GM19463 (cell line): ENCODE data around the gene RHEB.

ENCODE experiments used
- ATAC-seq: cut with Tn5 transposase; IDR thresholded peaks from one replicate; pipeline ENCODE4 v1.9.1; 2021; ENCODE audit warnings: mild to moderate bottlenecking, moderate library complexity; ENCODE audit not compliant: unreplicated experiment

RHEB gene

DNA sequence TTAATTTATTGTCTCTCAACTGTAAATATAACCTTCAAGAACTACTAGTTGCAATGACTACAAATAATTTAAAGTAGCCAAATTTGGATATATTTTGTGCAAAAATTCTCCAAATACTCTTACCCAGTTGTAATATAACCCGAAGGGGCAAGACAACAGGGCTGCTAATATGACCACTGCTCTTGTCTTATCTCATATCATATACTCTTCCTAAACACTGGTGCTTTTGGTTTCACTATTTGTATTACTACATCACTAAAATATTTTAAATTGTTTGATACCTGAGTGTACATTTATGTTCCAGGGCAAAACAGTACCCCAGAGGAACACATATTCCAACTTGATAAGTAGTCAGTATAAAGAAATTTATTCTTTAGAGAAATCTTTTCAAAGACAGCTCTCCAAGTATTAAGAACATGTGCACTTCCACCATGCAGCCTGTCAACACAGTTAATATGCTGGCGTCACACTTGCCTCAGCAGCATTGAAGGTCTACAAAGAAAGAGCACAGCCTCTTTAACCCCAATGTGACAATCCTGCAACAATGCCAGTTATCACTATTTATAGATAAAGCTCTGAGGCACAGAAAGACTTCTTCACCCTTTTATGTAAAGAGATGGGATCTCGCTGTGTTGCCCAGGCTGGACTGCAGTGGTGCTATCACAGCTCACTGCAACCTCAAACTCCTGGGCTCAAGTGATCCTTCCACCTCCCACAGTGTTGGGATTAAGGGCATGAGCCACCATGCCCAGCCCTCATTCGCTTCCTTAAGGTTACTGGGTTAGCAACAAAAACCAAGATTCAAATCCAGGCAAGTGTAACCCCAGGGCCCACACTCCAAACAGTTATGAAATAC, 37.8 kb downstream of the RHEB start:
- ATAC-seq: no peak

GRCh38 chr7:151477867-151478266, 41.8 kb downstream of the RHEB start:
- ATAC-seq: no peak

GRCh38 chr7:151472644-151473380, 46.9 kb downstream of the RHEB start:
- peak; percentile 39 for ATAC-seq

- ATAC-seq: no peak
Observed at GRCh38 chr7:151470711-151471110, 49.0 kb downstream of the RHEB start.

- ATAC-seq: no peak
Observed at GRCh38 chr7:151469281-151469680, 50.4 kb downstream of the RHEB start.

DNA sequence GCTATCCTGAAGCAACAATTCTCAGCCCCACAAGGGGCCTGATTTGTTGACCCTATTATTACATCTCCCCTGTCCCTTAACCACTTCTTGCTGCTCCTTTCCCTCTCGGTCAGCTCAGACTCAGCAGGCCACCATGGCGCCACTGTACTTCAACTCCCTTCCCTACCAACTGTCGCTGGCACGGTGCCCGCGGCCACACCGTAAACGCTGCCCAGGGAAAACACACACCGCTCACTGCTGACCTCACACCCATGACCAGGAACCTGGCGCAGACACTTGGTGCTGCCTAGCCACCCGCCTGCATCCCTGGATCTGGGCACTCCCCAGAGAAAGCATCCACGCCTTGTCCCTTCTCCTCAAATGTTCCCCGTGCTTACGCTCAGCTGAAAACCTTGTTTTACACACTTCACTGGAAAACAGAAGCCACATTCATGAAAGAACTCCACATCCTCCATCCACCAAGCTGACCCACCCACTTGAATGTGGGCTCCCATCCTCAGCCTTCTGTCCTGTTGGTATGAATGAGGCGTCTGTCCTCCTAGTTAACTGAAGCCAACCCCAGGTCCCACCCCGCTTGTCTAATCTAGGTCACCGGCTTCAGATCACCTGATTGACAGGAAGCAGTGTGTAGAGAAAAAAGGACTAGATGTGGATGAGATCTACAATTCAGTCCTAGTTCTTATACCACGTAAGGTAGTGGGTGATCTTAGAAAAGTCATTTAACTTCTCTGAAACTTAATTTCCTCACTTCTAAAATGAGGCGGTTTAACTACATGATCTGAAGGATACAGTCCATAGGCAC, 51.3 kb downstream of the RHEB start:
- no peak for ATAC-seq

GRCh38 chr7:151465169-151465568, 54.5 kb downstream of the RHEB start:
- no peak for ATAC-seq

DNA sequence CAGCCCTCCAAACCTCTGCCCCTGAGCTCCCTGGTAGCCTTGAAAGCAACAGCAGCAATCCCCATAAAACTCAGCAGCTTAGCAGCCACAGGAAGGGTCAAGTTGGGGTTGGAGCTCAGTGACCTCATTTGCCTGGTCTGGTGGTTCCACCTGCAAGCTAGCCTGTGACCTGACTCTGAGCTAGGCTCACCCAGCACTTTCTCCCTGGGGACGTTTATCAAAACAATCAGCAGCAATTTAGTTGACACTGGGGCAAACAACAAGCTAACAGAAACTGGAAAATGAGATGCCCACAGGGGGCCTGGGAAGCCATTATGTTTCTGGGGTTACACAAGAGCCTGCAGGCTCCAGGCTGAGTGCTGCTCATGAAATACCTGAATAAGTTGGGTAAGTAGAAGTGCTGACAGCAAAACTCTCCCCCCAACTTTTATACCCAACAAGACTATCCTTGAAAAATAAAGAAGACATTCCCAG, 57.4 kb downstream of the RHEB start:
- no peak for ATAC-seq

DNA sequence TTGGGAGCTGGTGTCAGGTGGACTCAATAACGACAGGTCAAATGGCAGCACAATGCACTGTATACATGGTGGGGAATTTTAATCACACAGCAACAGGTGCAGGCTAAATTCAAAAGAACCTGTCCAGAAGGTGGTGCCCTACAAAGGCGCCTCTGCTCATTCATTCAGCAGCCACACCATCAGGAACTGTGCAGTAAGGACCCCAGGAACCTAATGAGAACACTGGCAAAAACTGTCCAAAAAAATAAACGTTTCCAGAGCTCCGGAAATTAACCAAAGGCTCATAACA, 57.8 kb downstream of the RHEB start:
- no peak for ATAC-seq

- no peak for ATAC-seq
Observed at GRCh38 chr7:151461096-151461941, 58.4 kb downstream of the RHEB start.

- ATAC-seq: no peak
Observed at GRCh38 chr7:151460474-151460855, 59.2 kb downstream of the RHEB start.

DNA sequence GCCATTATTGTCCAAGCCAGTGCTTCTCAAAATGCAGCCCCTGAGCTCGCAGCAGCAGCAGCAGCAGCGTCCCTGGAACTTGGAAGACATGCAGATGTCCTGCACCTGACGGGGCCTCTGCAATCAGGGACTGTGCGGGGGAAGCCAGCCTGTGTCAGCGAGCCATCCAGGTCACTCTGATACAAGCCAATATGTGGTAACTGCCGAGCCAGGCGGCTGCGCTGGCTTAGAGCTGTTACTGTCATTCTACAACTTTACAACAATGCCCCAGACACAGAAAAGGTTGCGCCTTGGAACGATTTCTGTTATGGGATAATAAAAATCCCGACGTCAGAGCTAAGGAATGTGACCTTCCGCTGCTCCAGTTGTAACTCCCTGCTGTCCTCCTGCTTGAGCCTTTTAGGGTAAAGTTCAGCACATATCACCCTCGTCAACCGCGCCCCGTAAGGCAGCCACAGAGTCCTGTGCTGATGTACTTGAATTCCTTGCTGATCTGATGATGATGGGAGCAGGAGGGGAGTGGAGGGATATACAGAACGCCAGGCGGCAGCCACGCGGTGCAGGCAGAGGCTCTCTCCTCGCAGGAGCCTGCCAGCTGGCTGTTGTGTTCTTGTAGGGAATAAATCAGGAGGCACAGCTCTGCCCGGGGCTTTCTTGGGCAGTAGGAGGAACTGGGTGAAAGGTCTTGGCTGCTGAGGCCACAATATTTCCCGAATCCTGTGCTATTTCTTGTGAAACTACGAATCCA, 59.8 kb downstream of the RHEB start:
- ATAC-seq: no peak

DNA sequence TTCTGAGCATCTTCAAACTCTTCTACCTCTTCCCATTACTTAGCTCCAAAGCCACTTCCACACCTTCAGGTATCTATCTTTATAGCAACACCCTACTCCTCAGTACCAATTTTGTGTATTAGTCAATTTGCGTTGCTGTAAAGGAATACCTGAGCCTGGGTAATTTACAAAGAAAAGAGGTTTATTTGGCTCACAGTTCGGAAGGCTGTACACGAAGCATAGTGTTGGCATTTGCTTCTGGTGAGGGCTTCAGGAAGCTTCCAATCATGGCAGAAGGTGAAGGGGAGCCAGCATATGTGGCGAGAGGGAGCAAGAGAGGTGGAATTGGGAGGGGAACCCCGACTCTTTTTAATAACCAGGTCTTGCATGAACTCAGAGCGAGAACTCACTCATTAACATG, 62.2 kb downstream of the RHEB start:
- no peak for ATAC-seq

- no peak for ATAC-seq
Observed at GRCh38 chr7:151456782-151457181, 62.9 kb downstream of the RHEB start.

DNA sequence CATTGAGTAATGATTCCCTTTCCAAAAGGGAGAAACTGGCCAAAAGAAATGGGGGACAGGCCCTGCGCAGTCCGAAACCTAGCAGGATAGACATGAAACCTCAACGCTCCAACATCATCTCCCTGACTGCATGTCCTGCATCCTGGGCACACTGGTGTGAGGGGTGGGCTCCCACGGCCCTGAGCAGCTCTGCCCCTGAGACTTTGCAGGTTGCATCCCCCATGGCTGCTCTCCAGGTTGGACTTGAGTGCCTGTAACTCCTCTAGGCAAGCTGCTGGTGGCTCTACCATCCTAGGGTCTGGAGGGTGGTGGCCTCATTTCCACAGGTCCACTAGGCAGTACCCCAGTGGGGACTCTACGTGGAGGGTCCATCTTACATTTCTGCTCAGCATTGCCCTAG, 63.4 kb downstream of the RHEB start:
- ATAC-seq: no peak

DNA sequence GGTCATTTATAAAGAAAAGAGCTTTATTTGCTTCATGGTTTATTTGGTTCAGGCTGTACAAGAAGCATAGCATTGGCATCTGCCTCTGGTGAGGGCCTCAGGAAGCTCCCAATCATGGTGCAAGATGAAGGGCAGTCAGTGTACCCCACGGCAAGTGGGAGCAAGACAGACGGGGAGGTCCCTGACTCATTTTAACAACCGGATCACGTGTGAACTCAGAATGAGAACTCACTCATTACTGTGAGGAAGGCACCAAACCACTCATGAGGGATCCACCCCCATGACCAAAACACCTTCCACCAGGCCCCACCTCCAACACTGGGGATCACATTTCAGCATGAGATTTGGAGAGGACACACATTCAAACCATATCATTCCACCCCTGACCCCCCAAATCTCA, 64.0 kb downstream of the RHEB start:
- no peak for ATAC-seq

GRCh38 chr7:151454932-151455530, 64.7 kb downstream of the RHEB start:
- no peak for ATAC-seq

DNA sequence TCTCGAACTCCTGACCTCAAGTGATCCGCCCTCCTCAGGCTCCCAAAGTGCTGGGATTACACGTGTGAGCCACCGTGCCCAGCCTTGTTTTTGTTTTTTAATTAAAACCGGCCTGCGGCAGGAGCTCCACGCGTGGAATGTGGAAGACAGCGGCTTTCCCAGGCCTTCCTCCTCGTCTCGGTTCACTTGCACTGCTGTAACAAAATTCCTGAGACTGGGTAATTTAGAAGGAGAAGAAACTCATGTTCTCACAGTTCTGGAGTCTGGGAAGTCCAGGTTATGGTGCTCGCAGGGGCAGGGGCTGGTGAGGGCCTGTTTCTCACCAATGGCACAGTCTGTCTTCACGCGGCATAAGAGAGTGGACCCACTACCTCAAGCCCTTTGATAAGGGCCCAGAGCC, 65.4 kb downstream of the RHEB start:
- no peak for ATAC-seq

DNA sequence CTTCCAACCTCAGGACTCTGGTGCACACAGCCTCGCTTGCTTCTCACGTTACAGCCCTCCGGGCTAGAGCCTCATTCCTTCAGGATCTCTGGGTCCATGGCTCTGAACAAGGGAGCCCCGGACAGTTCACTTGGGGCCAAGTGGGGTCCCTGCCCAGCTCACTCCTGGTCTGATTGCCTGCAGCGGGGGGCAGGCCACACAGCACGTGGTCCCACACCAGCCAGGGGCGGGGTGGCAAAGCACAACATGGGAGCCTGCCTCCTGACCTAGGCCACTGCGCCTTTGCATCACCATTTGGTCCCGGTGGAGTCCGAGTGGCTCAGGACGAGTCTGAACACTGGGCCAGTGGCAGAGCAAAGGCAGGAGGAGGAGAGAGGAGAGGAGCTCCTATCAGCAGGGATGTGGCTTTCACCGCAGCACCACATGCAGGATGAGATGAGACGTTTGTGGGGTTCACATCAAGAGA, 66.3 kb downstream of the RHEB start:
- ATAC-seq: no peak
